Fibroblast of lung (primary cell): Measurements from ENCODE around the gene MATN3. TPM values are rescaled to one million over a fixed set of nuclear protein-coding genes. Genes with fewer than 3 reads are reported as not detected.

ENCODE experiments used
- DNase-seq, 2 donors: peaks; one replicate each; pipeline versions ENCODE4 v3.0.0 to v3.0.0-alpha.2; 2010; ENCODE audit warnings: low read depth in 2 of 2
- H2AFZ ChIP-seq: 2 replicates; pipeline ENCODE4 v1.5.1; 2012; ENCODE audit warnings: low read length, control low read depth, inconsistent platforms
- H3K27ac ChIP-seq: 2 replicates; pipeline ENCODE4 v1.5.1; 2011; ENCODE audit warnings: low read length, control low read depth; ENCODE audit not compliant: insufficient read depth
- H3K27me3 ChIP-seq: 2 replicates; pipeline ENCODE4 v1.5.1; 2011; ENCODE audit warnings: mild to moderate bottlenecking, low read length; ENCODE audit not compliant: control insufficient read depth, insufficient read depth
- H3K36me3 ChIP-seq: 2 replicates; pipeline ENCODE4 v1.5.1; 2011; ENCODE audit warnings: low read length; ENCODE audit not compliant: control insufficient read depth, insufficient read depth
- H3K4me1 ChIP-seq: 2 replicates; pipeline ENCODE4 v1.5.1; 2011; ENCODE audit warnings: low read length; ENCODE audit not compliant: control insufficient read depth, insufficient read depth; ENCODE audit errors: extremely low read depth
- H3K4me2 ChIP-seq: 2 replicates; pipeline ENCODE4 v1.5.1; 2011; ENCODE audit warnings: low read length, control low read depth; ENCODE audit not compliant: insufficient read depth; ENCODE audit errors: extremely low read depth
- H3K4me3 ChIP-seq, 4 experiments: fragments of 200-600 bp in 1 of 4; sonication (generic) in 1 of 4; replicated peaks in 1 of 4; 2 replicates each; pipeline ENCODE4 v1.5.1; 2011 to 2016; ENCODE audit warnings: low read length in 4 of 4, low read depth in 3 of 4, mild to moderate bottlenecking in 3 of 4, control low read depth in 2 of 4, inconsistent platforms in 1 of 4, mixed read lengths in 1 of 4; ENCODE audit not compliant: insufficient read depth in 1 of 4; ENCODE audit errors: control extremely low read depth in 1 of 4
- H3K79me2 ChIP-seq: 2 replicates; pipeline ENCODE4 v1.5.1; 2012; ENCODE audit warnings: mild to moderate bottlenecking, low read length, inconsistent platforms; ENCODE audit not compliant: control insufficient read depth, insufficient read depth
- H3K9ac ChIP-seq: 2 replicates; pipeline ENCODE4 v1.5.1; 2011; ENCODE audit warnings: mild to moderate bottlenecking, low read length, control low read depth; ENCODE audit not compliant: insufficient read depth
- H3K9me3 ChIP-seq: 2 replicates; pipeline ENCODE4 v1.5.1; 2012; ENCODE audit warnings: low read depth, low read length; ENCODE audit not compliant: control insufficient read depth, insufficient read depth
- H4K20me1 ChIP-seq: 2 replicates; pipeline ENCODE4 v1.5.1; 2011; ENCODE audit warnings: low read length; ENCODE audit not compliant: control insufficient read depth, insufficient read depth; ENCODE audit errors: extremely low read depth
- EZH2 ChIP-seq: IDR thresholded peaks from 2 replicates; pipeline ENCODE4 v1.5.1; 2012; ENCODE audit warnings: low read length, control low read depth, mild to moderate bottlenecking; ENCODE audit errors: missing control alignments
- polyA plus RNA-seq, 2 donors: library from polyadenylated mRNA; depleted of rRNA in 1 of 2; stranded (reverse) in 1 of 2; unstranded in 1 of 2; fragments of >200 nt; gene quantifications; 2 replicates each; pipeline ENCODE4 v1.2.1, GENCODE V29; 2011 to 2012; ENCODE audit warnings: missing spikeins in 1 of 2
- total RNA-seq: library from RNA; depleted of rRNA; stranded (reverse); fragments of >200 nt; gene quantifications from 2 replicates; pipeline ENCODE4 v1.2.1, GENCODE V29; 2014
- TF ChIP-seq, protein P1 (sequence below), 2 donors: IDR thresholded peaks in 1 of 2; conservative IDR thresholded peaks in 1 of 2; 1 replicate in 1 of 2; 2 replicates in 1 of 2; pipeline ENCODE4 v1.5.1; 2011 to 2012; ENCODE audit warnings: low read length in 2 of 2, control low read depth in 1 of 2, inconsistent platforms in 1 of 2, low read depth in 1 of 2, mild to moderate bottlenecking in 1 of 2

MATN3 gene
- total and polyA plus RNA-seq, 2 donors (not counting 1 experiment from before 2014, with no cell fraction given), result 2.3 to 6.9 TPM

- DNase-seq, result peak in 1 of 2 donors; percentile 9
- H3K27ac ChIP-seq, result no peak overlapping the region
- H3K4me1 ChIP-seq, result no peaks in the 10 kb centered on the region
- no peaks in the 10 kb centered on the region for H3K9me3 ChIP-seq
- peak overlapping the region; percentile 30 to 60 (median 37) for H3K4me3 ChIP-seq
- TF ChIP-seq, protein P1, sequence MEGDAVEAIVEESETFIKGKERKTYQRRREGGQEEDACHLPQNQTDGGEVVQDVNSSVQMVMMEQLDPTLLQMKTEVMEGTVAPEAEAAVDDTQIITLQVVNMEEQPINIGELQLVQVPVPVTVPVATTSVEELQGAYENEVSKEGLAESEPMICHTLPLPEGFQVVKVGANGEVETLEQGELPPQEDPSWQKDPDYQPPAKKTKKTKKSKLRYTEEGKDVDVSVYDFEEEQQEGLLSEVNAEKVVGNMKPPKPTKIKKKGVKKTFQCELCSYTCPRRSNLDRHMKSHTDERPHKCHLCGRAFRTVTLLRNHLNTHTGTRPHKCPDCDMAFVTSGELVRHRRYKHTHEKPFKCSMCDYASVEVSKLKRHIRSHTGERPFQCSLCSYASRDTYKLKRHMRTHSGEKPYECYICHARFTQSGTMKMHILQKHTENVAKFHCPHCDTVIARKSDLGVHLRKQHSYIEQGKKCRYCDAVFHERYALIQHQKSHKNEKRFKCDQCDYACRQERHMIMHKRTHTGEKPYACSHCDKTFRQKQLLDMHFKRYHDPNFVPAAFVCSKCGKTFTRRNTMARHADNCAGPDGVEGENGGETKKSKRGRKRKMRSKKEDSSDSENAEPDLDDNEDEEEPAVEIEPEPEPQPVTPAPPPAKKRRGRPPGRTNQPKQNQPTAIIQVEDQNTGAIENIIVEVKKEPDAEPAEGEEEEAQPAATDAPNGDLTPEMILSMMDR (conservative IDR thresholded peaks at IDR 0.05 in 1 of 2, IDR thresholded peaks at IDR 0.05 in 1 of 2; ENCODE audit: low read depth in 1 of 2, low read length in 2 of 2), result no peak
- no peak for TF ChIP-seq EZH2
- H3K36me3 ChIP-seq, result no peaks in the 10 kb centered on the region
- peak overlapping the region; percentile 74 for H2AFZ ChIP-seq
- H4K20me1 ChIP-seq, result no peaks in the 10 kb centered on the region
- H3K9ac ChIP-seq, result no peak overlapping the region
- H3K27me3 ChIP-seq, result no peaks in the 10 kb centered on the region
- H3K4me2 ChIP-seq, result peak overlapping the region; percentile 48
- no peaks in the 10 kb centered on the region for H3K79me2 ChIP-seq
Measured at GRCh38 chr2:20013126-20013849, 820 bp upstream of the MATN3 start.

- Histone ChIP-seq H3K4me1 (no peaks in the 10 kb centered on the region), H3K9ac (no peak overlapping the region), H3K27me3 (no peaks in the 10 kb centered on the region), H4K20me1 (no peaks in the 10 kb centered on the region), H3K79me2 (no peaks in the 10 kb centered on the region), H3K4me2 (peak overlapping the region; percentile 58), H3K9me3 (no peaks in the 10 kb centered on the region), H3K27ac (no peak overlapping the region), H2AFZ (peak overlapping the region; percentile 38), H3K4me3 (peak overlapping the region; percentile 19 to 60 (median 36)), H3K36me3 (no peaks in the 10 kb centered on the region)
- TF ChIP-seq EZH2, result no peak
- TF ChIP-seq, protein P1 (conservative IDR thresholded peaks at IDR 0.05 in 1 of 2, IDR thresholded peaks at IDR 0.05 in 1 of 2; ENCODE audit: low read depth in 1 of 2, low read length in 2 of 2), result no peak
- no peak for DNase-seq
Measured at GRCh38 chr2:20012032-20012281, 511 bp downstream of the MATN3 start.

- Histone ChIP-seq H3K36me3 (no peaks in the 10 kb centered on the region), H3K27me3 (no peaks in the 10 kb centered on the region), H3K27ac (no peak overlapping the region), H2AFZ (no peak overlapping the region), H3K4me1 (no peaks in the 10 kb centered on the region), H3K9ac (no peak overlapping the region), H4K20me1 (no peaks in the 10 kb centered on the region), H3K4me2 (peak overlapping the region; percentile 58), H3K79me2 (no peaks in the 10 kb centered on the region), H3K9me3 (no peaks in the 10 kb centered on the region), H3K4me3 (no peak overlapping the region)
- TF ChIP-seq, protein P1 (conservative IDR thresholded peaks at IDR 0.05 in 1 of 2, IDR thresholded peaks at IDR 0.05 in 1 of 2; ENCODE audit: low read depth in 1 of 2, low read length in 2 of 2), result no peak
- DNase-seq, result no peak
Measured at GRCh38 chr2:20011276-20012031, 1.0 kb downstream of the MATN3 start.
